Heart right ventricle (tissue), 16 donors: Measurements from ENCODE around the gene FKBP11. TPM values are rescaled to one million over a fixed set of nuclear protein-coding genes. Genes with fewer than 3 reads are reported as not detected.

Source experiments
- ATAC-seq, 8 donors: fragments of 200-7000 bp; cut with Tn5 transposase; one replicate each; pipeline ENCODE4 v1.9.1; 2020; ENCODE audit warnings: mild to moderate bottlenecking in 8 of 8, moderate library complexity in 8 of 8, moderate number of reproducible peaks in 1 of 8
- DNase-seq, 2 donors: peaks; one replicate each; pipeline ENCODE4 v3.0.0-alpha.2; 2020
- H3K27ac ChIP-seq, 10 donors: fragments of 200-600 bp; sonication (generic) in 2 of 10; one replicate each; pipeline versions ENCODE4 v1.5.0 to v1.8.0; 2020 to 2022; ENCODE audit warnings: mild to moderate bottlenecking in 3 of 10
- H3K27me3 ChIP-seq, 7 donors: fragments of 200-600 bp; one replicate each; pipeline ENCODE4 v1.8.0; 2021 to 2022; ENCODE audit warnings: mild to moderate bottlenecking in 2 of 7
- H3K36me3 ChIP-seq, 9 donors: fragments of 200-600 bp; sonication (generic) in 1 of 9; one replicate each; pipeline versions ENCODE4 v1.5.0 to v1.8.0; 2020 to 2022; ENCODE audit warnings: mild to moderate bottlenecking in 2 of 9
- H3K4me1 ChIP-seq, 9 donors: fragments of 200-600 bp; sonication (generic) in 1 of 9; one replicate each; pipeline versions ENCODE4 v1.5.0 to v1.8.0; 2020 to 2022; ENCODE audit warnings: mild to moderate bottlenecking in 4 of 9
- H3K4me3 ChIP-seq, 10 donors: fragments of 200-600 bp; sonication (generic) in 2 of 10; one replicate each; pipeline versions ENCODE4 v1.5.0 to v1.8.0; 2020 to 2022; ENCODE audit warnings: mild to moderate bottlenecking in 7 of 10, moderate library complexity in 2 of 10
- H3K9me3 ChIP-seq, 11 donors: fragments of 200-600 bp in 10 of 11; sonication (generic) in 2 of 11; one replicate each; pipeline versions ENCODE4 v1.5.0 to v1.8.0; 2013 to 2022; ENCODE audit warnings: mild to moderate bottlenecking in 2 of 11, control low read depth in 1 of 11, moderate library complexity in 1 of 11
- WGBS, 2 donors: extraction: QIAGEN DNeasy Blood & Tissue Kit; methylation state at CpG; one replicate each; pipeline ENCODE4 v1.1.7; 2013; ENCODE audit warnings: inconsistent platforms in 1 of 2; 5-methylcytosine and 5-hydroxymethylcytosine counted together
- intact Hi-C, 10 donors: fragments of 100-400 bp; cut with DNase I; formaldehyde crosslinking; loops; one replicate each; pipeline versions ENCODE4 v1.11.1 to v1.14.2; 2022
- polyA plus RNA-seq, 2 donors: library from polyadenylated mRNA; stranded (reverse); fragments of 200-250 nt; gene quantifications; one replicate each; pipeline ENCODE4 v1.2.3, GENCODE V29; 2013
- total RNA-seq, 10 donors: library from RNA; stranded (reverse); fragmentation: NEBNext Ultra II Directional in 3 of 10; extraction: Animal tissue kit (Norgen Biotek cat#: 25700) in 3 of 10; gene quantifications; one replicate each; pipeline versions ENCODE4 v1.2.1 to v1.2.4, GENCODE V29; 2021 to 2023
- TF ChIP-seq, protein P1 (sequence below), 9 donors: fragments of 200-600 bp; sonication (generic) in 2 of 9; IDR thresholded peaks; one replicate each; pipeline versions ENCODE4 v1.5.0 to v1.8.0; 2021 to 2022; ENCODE audit warnings: antibody characterized with exemption in 9 of 9, mild to moderate bottlenecking in 5 of 9, moderate library complexity in 1 of 9
- donor health status: Arrhythmogenic right ventricular cardiomyopathy.
- donor health status: ischemic (EF 13 %, LVEDD 7.1; RV severe dilation, severe dysfunction).
- donor health status: healthy with polysubstance abuse.
- donor health status: DM: no; HTN: yes; CAD: no.
- donor health status: DM: no; HTN: no; CAD: no.
- donor health status: ischemic (EF 25% LVEDD 6.9; RV normal size, moderate dysfunction).
- donor health status: ischemic (EF 25% LVEDD 5.7; RV mildly dilated, moderate dysfunction).
- donor health status: healthy.
- donor health status: DM: yes; HTN: yes; CAD: no.
- donor health status: Ischemic cardiomyopathy.
- donor health status: ischemic (EF 35%, LVEDD 5.7; RV mildly dilated, moderate dysfunction).
- donor health status: nonischemic (EF 11% LVEDD 7.7; RV severe dilation, severe dysfunction).
- donor health status: DM: yes; HTN: yes; CAD: no.
- donor health status: PGD.
- donor health status: ischemic (EF 29% LVEDD 5.4; RV normal size, mild dysfunction).
- donor health status: nonischemic (EF 23%, LVEDD 6.1; RV moderate dilation, normal function).

The FKBP11 gene
- total and polyA plus RNA-seq, 12 donors = 1.6 to 30.4 (median 4.0) TPM

DNA sequence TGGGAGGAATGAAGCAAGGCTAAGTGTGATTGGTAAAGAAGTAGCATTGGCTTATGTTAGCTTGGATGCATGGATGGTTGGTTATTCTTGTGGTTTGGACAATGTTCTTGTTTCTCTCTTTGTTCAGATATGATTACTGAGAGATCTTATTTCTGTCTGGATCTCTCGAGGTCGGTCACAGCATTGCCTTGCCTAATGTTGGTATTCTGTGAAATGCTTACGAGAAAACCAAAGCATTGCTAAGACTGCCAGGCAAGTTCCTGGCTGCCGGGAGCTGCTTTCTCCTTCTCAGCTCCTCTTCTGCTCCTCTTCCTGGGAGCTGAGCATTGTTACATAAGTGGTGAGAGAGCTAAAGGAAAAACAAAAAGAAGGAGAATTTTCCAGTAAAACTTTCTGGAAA, 52.2 kb downstream of the FKBP11 start:
- DNase-seq (no peak), ATAC-seq (no peak)
- H3K4me3 ChIP-seq = no peak overlapping the region
- TF ChIP-seq, protein P1, sequence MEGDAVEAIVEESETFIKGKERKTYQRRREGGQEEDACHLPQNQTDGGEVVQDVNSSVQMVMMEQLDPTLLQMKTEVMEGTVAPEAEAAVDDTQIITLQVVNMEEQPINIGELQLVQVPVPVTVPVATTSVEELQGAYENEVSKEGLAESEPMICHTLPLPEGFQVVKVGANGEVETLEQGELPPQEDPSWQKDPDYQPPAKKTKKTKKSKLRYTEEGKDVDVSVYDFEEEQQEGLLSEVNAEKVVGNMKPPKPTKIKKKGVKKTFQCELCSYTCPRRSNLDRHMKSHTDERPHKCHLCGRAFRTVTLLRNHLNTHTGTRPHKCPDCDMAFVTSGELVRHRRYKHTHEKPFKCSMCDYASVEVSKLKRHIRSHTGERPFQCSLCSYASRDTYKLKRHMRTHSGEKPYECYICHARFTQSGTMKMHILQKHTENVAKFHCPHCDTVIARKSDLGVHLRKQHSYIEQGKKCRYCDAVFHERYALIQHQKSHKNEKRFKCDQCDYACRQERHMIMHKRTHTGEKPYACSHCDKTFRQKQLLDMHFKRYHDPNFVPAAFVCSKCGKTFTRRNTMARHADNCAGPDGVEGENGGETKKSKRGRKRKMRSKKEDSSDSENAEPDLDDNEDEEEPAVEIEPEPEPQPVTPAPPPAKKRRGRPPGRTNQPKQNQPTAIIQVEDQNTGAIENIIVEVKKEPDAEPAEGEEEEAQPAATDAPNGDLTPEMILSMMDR (IDR thresholded peaks at IDR 0.05) = no peak
- intact Hi-C loops = no loop called here
- H3K9me3 ChIP-seq = no peaks in the 10 kb centered on the region
- no peak overlapping the region for H3K27ac ChIP-seq
- H3K4me1 ChIP-seq = no peaks in the 10 kb centered on the region
- H3K36me3 ChIP-seq = no peaks in the 10 kb centered on the region
- H3K27me3 ChIP-seq = no peaks in the 10 kb centered on the region
- 84 to 88% methylated on average over 4 of the region's 4 CpGs for WGBS, 2 donors

Other genes starting within 250 kb of the FKBP11 start
- 10 to 100 TPM; 17.3 to 30.7 (median 20.7) TPM for gene KANSL2, start 243.3 kb downstream of the FKBP11 start, total RNA-seq
- gene KANSL2, start 243.3 kb downstream of the FKBP11 start, polyA plus RNA-seq = 10 to 100 TPM; 24.2 to 36.4 TPM
- gene CCNT1, start 208.8 kb downstream of the FKBP11 start, total RNA-seq = 10 to 100 TPM; 17.6 to 27.2 (median 23.0) TPM
- gene CCNT1, start 208.8 kb downstream of the FKBP11 start, polyA plus RNA-seq = 1 to 10 TPM; 2.7 to 4.0 TPM
- 100 to 1,000 TPM in 8 of 10 donors, 10 to 100 TPM in 2; 84.4 to 144 (median 122) TPM for gene ADCY6, start 136.4 kb downstream of the FKBP11 start, total RNA-seq
- gene ADCY6, start 136.4 kb downstream of the FKBP11 start, polyA plus RNA-seq = 100 to 1,000 TPM in 1 of 2 donors, 10 to 100 TPM in 1; 35.3 to 123 TPM
- 1 to 10 TPM; 2.2 to 7.8 (median 4.1) TPM for gene CACNB3, start 107.0 kb downstream of the FKBP11 start, total RNA-seq
- gene CACNB3, start 107.0 kb downstream of the FKBP11 start, polyA plus RNA-seq = 10 to 100 TPM in 1 of 2 donors, 1 to 10 TPM in 1; 4.3 to 13.5 TPM
- gene DDX23, start 73.3 kb downstream of the FKBP11 start, total RNA-seq = 10 to 100 TPM; 26.1 to 44.7 (median 32.1) TPM
- gene DDX23, start 73.3 kb downstream of the FKBP11 start, polyA plus RNA-seq = 10 to 100 TPM; 17.0 to 28.9 TPM
- gene RND1, start 59.6 kb downstream of the FKBP11 start, total RNA-seq = 1 to 10 TPM in 5 of 10 donors, under 1 TPM in 5; 0.21 to 3.3 (median 0.95) TPM
- gene RND1, start 59.6 kb downstream of the FKBP11 start, polyA plus RNA-seq = 1 to 10 TPM in 1 of 2 donors, under 1 TPM in 1; 0.55 to 1.2 TPM
- gene ARF3, start 32.0 kb upstream of the FKBP11 start, total RNA-seq = 10 to 100 TPM; 44.2 to 90.8 (median 54.8) TPM
- 10 to 100 TPM; 30.3 to 48.3 TPM for gene ARF3, start 32.0 kb upstream of the FKBP11 start, polyA plus RNA-seq
- under 1 TPM in 9 of 10 donors, not detected in 1; 0.13 to 0.47 (median 0.20) TPM for gene WNT10B, start 46.2 kb upstream of the FKBP11 start, total RNA-seq
- gene WNT10B, start 46.2 kb upstream of the FKBP11 start, polyA plus RNA-seq = under 1 TPM; 0.20 to 0.22 TPM
- not detected for gene WNT1, start 52.8 kb upstream of the FKBP11 start, total RNA-seq
- not detected for gene WNT1, start 52.8 kb upstream of the FKBP11 start, polyA plus RNA-seq
- 1 to 10 TPM in 1 of 10 donors, under 1 TPM in 9; 0.19 to 1.4 (median 0.49) TPM for gene DDN, start 73.9 kb upstream of the FKBP11 start, total RNA-seq
- gene DDN, start 73.9 kb upstream of the FKBP11 start, polyA plus RNA-seq = under 1 TPM; 0.19 to 0.37 TPM
- 100 to 1,000 TPM in 5 of 10 donors, 10 to 100 TPM in 5; 79.4 to 110 (median 100) TPM for gene PRKAG1, start 93.3 kb upstream of the FKBP11 start, total RNA-seq
- gene PRKAG1, start 93.3 kb upstream of the FKBP11 start, polyA plus RNA-seq = 10 to 100 TPM; 71.0 to 77.5 TPM
- gene KMT2D, start 135.3 kb upstream of the FKBP11 start, total RNA-seq = 10 to 100 TPM; 32.6 to 65.3 (median 54.2) TPM
- 10 to 100 TPM in 1 of 2 donors, 1 to 10 TPM in 1; 9.6 to 60.6 TPM for gene KMT2D, start 135.3 kb upstream of the FKBP11 start, polyA plus RNA-seq
- gene RHEBL1, start 144.5 kb upstream of the FKBP11 start, total RNA-seq = 1 to 10 TPM in 2 of 10 donors, under 1 TPM in 6, not detected in 2; 0.23 to 1.9 (median 0.41) TPM
- under 1 TPM; 0.43 to 0.73 TPM for gene RHEBL1, start 144.5 kb upstream of the FKBP11 start, polyA plus RNA-seq
- gene DHH, start 169.3 kb upstream of the FKBP11 start, total RNA-seq = 1 to 10 TPM in 2 of 10 donors, under 1 TPM in 8; 0.32 to 1.6 (median 0.74) TPM
- gene DHH, start 169.3 kb upstream of the FKBP11 start, polyA plus RNA-seq = 1 to 10 TPM in 1 of 2 donors, under 1 TPM in 1; 0.37 to 1.2 TPM
- 10 to 100 TPM; 21.5 to 51.8 (median 30.8) TPM for gene LMBR1L, start 185.4 kb upstream of the FKBP11 start, total RNA-seq
- 10 to 100 TPM; 24.8 to 47.0 TPM for gene LMBR1L, start 185.4 kb upstream of the FKBP11 start, polyA plus RNA-seq
- gene TUBA1B, start 205.9 kb upstream of the FKBP11 start, total RNA-seq = 100 to 1,000 TPM; 201 to 818 (median 309) TPM
- gene TUBA1B, start 205.9 kb upstream of the FKBP11 start, polyA plus RNA-seq = 1,000 to 10,000 TPM in 1 of 2 donors, 100 to 1,000 TPM in 1; 117 to 1,374 TPM